HepG2 (cell line): Measurements from ENCODE around the gene MYCBPAP. TPM values are rescaled to one million over a fixed set of nuclear protein-coding genes. Genes with fewer than 3 reads are reported as not detected.

Experiments
- FOSL1 ChIP-seq: sonication (generic); formaldehyde crosslinking; IDR thresholded peaks from 2 replicates; pipeline ENCODE4 v1.9.0; 2021; ENCODE audit warnings: missing genetic modification reagents, borderline replicate concordance
- GATAD2A ChIP-seq: IDR thresholded peaks from 2 replicates; pipeline ENCODE4 v1.6.1; 2016
- NFATC3 ChIP-seq: sonication (generic); formaldehyde crosslinking; IDR thresholded peaks from 2 replicates; pipeline ENCODE4 v1.5.1; 2020; ENCODE audit warnings: mild to moderate bottlenecking, missing genetic modification reagents
- PRMT3 ChIP-seq: sonication (generic); formaldehyde crosslinking; IDR thresholded peaks from 2 replicates; pipeline ENCODE4 v1.8.1; 2022; ENCODE audit warnings: low read depth, mild to moderate bottlenecking, moderate library complexity, missing genetic modification reagents, borderline replicate concordance
- RERE ChIP-seq: IDR thresholded peaks from 2 replicates; pipeline ENCODE4 v1.6.1; 2016; ENCODE audit warnings: low read depth, missing genetic modification reagents, missing compliant biosample characterization
- SETDB1 ChIP-seq: sonication (generic); formaldehyde crosslinking; IDR thresholded peaks from 2 replicates; pipeline ENCODE4 v1.5.1; 2020; ENCODE audit warnings: missing genetic modification reagents, mild to moderate bottlenecking, borderline replicate concordance
- SRF ChIP-seq: IDR thresholded peaks from 2 replicates; pipeline ENCODE4 v1.6.1; 2011; ENCODE audit warnings: mild to moderate bottlenecking, low read depth, low read length, moderate library complexity
- ZNF317 ChIP-seq: sonication (generic); formaldehyde crosslinking; IDR thresholded peaks from 2 replicates; pipeline ENCODE4 v1.5.0; 2020; ENCODE audit warnings: mild to moderate bottlenecking, missing genetic modification reagents
- ZNF616 ChIP-seq: sonication (generic); formaldehyde crosslinking; IDR thresholded peaks from 2 replicates; pipeline ENCODE4 v1.5.0; 2020; ENCODE audit warnings: low read depth, mild to moderate bottlenecking, missing genetic modification reagents
- ZNF674 ChIP-seq: sonication (generic); formaldehyde crosslinking; IDR thresholded peaks from 2 replicates; pipeline ENCODE4 v1.5.0; 2020; ENCODE audit warnings: low read depth, mild to moderate bottlenecking, missing genetic modification reagents
- ZNF883 ChIP-seq: sonication (generic); formaldehyde crosslinking; IDR thresholded peaks from 2 replicates; pipeline ENCODE4 v1.5.1; 2020; ENCODE audit warnings: mild to moderate bottlenecking, missing genetic modification reagents; ENCODE audit errors: not compliant biosample characterization
- polyA plus RNA-seq, 8 experiments: library from polyadenylated mRNA; depleted of rRNA in 3 of 8; stranded (reverse) in 7 of 8; unstranded in 1 of 8; fragments of >200 nt; fragmentation: Illumina TruSeq in 4 of 8; extraction: Trizol in 4 of 8; gene quantifications; 2 replicates each; pipeline versions ENCODE4 v1.2.1 to v1.2.3, GENCODE V29; 2011 to 2016; ENCODE audit warnings: low read depth in 4 of 8, missing spikeins in 1 of 8, mixed read lengths in 1 of 8; ENCODE audit not compliant: insufficient read depth in 1 of 8
- total RNA-seq, 5 experiments: library from RNA; depleted of rRNA; stranded (reverse); fragments of >200 nt; fragmentation: Illumina TruSeq; extraction: Trizol; gene quantifications; 2 replicates each; pipeline ENCODE4 v1.2.3, GENCODE V29; 2016; ENCODE audit warnings: low read depth in 1 of 5
- TF ChIP-seq, protein P1 (sequence below): sonication (generic); formaldehyde crosslinking; IDR thresholded peaks from 2 replicates; pipeline ENCODE4 v1.5.1; 2020; ENCODE audit warnings: mild to moderate bottlenecking, missing genetic modification reagents, moderate library complexity
- TF ChIP-seq, protein P2 (sequence below): sonication (generic); formaldehyde crosslinking; IDR thresholded peaks from 2 replicates; pipeline ENCODE4 v1.4.0; 2020; ENCODE audit warnings: mild to moderate bottlenecking, missing genetic modification reagents
- TF ChIP-seq, protein P3 (sequence below): sonication (generic); formaldehyde crosslinking; IDR thresholded peaks from 2 replicates; pipeline ENCODE4 v1.5.0; 2020; ENCODE audit warnings: mild to moderate bottlenecking, missing genetic modification reagents
- TF ChIP-seq, protein P4 (sequence below): sonication (generic); formaldehyde crosslinking; IDR thresholded peaks from 2 replicates; pipeline ENCODE4 v1.4.0; 2020; ENCODE audit warnings: missing genetic modification reagents; ENCODE audit errors: not compliant biosample characterization

Gene MYCBPAP
- total and polyA plus RNA-seq, 2 of the 13 experiments (the other 11 are each of a cell fraction or from before 2014, with no cell fraction given) = 0.22 to 0.24 TPM

DNA sequence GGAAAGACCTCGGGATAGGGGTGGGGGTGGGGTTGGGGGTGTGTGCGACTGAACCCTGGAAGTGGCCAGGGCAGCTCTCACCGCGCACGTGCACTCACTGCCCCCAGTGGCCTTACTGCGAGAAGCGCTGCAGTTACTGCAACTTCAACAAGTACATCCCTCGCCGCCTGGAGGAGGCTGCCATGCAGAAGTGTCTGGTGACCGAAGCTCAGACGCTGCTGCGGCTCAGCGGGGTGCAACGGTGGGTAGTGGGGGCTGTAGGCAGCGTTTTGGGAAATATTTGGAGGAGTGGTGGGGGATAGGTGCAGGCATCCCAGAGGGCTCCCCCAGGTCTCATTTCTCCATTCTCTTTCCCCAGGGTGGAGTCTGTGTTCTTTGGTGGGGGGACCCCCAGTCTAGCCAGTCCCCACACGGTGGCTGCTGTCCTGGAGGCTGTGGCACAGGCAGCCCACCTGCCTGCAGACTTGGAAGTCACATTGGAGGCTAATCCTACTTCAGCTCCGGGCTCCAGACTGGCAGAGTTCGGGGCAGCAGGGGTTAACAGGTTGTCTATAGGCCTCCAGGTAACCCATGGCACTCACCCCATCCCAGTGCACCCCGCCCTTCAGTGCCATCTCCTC is 28.6 kb upstream of the MYCBPAP start (continued):
- TF ChIP-seq FOSL1 (no peak), GATAD2A (peak; percentile 54; the same call in 1 of the 2 replicates), ZNF674 (CRISPR knock-in tag) (no peak), RERE (CRISPR knock-in tag) (no peak), NFATC3 (CRISPR knock-in tag) (0 out of 2 replicates have a peak, but pooled peaks have one; percentile 44), SETDB1 (CRISPR knock-in tag) (no peak), ZNF883 (CRISPR knock-in tag) (no peak), ZNF317 (no peak), PRMT3 (CRISPR knock-in tag) (no peak), SRF (no peak), ZNF616 (no peak)
- TF ChIP-seq, protein P1, sequence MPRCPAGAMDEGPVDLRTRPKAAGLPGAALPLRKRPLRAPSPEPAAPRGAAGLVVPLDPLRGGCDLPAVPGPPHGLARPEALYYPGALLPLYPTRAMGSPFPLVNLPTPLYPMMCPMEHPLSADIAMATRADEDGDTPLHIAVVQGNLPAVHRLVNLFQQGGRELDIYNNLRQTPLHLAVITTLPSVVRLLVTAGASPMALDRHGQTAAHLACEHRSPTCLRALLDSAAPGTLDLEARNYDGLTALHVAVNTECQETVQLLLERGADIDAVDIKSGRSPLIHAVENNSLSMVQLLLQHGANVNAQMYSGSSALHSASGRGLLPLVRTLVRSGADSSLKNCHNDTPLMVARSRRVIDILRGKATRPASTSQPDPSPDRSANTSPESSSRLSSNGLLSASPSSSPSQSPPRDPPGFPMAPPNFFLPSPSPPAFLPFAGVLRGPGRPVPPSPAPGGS (CRISPR knock-in tag) = no peak
- TF ChIP-seq, protein P2, sequence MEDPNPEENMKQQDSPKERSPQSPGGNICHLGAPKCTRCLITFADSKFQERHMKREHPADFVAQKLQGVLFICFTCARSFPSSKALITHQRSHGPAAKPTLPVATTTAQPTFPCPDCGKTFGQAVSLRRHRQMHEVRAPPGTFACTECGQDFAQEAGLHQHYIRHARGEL = no peak
- TF ChIP-seq, protein P3, sequence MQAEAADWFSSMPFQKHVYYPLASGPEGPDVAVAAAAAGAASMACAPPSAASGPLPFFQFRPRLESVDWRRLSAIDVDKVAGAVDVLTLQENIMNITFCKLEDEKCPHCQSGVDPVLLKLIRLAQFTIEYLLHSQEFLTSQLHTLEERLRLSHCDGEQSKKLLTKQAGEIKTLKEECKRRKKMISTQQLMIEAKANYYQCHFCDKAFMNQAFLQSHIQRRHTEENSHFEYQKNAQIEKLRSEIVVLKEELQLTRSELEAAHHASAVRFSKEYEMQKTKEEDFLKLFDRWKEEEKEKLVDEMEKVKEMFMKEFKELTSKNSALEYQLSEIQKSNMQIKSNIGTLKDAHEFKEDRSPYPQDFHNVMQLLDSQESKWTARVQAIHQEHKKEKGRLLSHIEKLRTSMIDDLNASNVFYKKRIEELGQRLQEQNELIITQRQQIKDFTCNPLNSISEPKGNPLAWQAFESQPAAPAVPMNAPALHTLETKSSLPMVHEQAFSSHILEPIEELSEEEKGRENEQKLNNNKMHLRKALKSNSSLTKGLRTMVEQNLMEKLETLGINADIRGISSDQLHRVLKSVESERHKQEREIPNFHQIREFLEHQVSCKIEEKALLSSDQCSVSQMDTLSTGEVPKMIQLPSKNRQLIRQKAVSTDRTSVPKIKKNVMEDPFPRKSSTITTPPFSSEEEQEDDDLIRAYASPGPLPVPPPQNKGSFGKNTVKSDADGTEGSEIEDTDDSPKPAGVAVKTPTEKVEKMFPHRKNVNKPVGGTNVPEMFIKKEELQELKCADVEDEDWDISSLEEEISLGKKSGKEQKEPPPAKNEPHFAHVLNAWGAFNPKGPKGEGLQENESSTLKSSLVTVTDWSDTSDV (CRISPR knock-in tag) = peak; percentile 35; the same call in 1 of the 2 replicates
- TF ChIP-seq, protein P4, sequence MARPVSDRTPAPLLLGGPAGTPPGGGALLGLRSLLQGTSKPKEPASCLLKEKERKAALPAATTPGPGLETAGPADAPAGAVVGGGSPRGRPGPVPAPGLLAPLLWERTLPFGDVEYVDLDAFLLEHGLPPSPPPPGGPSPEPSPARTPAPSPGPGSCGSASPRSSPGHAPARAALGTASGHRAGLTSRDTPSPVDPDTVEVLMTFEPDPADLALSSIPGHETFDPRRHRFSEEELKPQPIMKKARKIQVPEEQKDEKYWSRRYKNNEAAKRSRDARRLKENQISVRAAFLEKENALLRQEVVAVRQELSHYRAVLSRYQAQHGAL (CRISPR knock-in tag) = no peak
